Fibroblast of peridontal ligament (primary cell): Measurements from ENCODE around the gene FBXO27.
A peak's percentile ranks its signal among the peaks of the same experiment; 100 is the strongest.
"Not testable (repeated sequence)": the region's sequence is repeated elsewhere in the genome, so short reads cannot be mapped to it uniquely, and the experiment has no call there.

Experiments used
- DNase-seq: peaks from one replicate; pipeline ENCODE4 v3.0.0-alpha.2; 2010; ENCODE audit errors: extremely low read depth

Gene FBXO27

GRCh38 chr19:39045506-39045905 is 13.2 kb upstream of the FBXO27 start:
- no peak for DNase-seq

GRCh38 chr19:39038098-39038497 is 5.7 kb upstream of the FBXO27 start:
- peak; percentile 31 for DNase-seq

- no peak for DNase-seq
These were observed 4.8 kb upstream of the FBXO27 start for GRCh38 chr19:39037194-39037593.

GRCh38 chr19:39036581-39036980 is 4.2 kb upstream of the FBXO27 start:
- no peak for DNase-seq

GRCh38 chr19:39031368-39032062 is 834 bp downstream of the FBXO27 start:
- no peak for DNase-seq

GRCh38 chr19:39030854-39031367 is 1.4 kb downstream of the FBXO27 start:
- no peak for DNase-seq

GRCh38 chr19:39024875-39025641 is 7.3 kb downstream of the FBXO27 start:
- DNase-seq, result no peak

- no peak for DNase-seq
These were observed 11.3 kb downstream of the FBXO27 start for GRCh38 chr19:39021063-39021462.

- DNase-seq, result no peak
These were observed 14.7 kb downstream of the FBXO27 start for GRCh38 chr19:39017646-39018045.

- peak; percentile 21 for DNase-seq
These were observed 15.3 kb downstream of the FBXO27 start for GRCh38 chr19:39017026-39017425.

- peak; percentile 4 for DNase-seq
These were observed 18.3 kb downstream of the FBXO27 start for GRCh38 chr19:39014037-39014436.

- no peak for DNase-seq
These were observed 23.3 kb downstream of the FBXO27 start for GRCh38 chr19:39009001-39009400.

- DNase-seq, result no peak
These were observed 24.2 kb downstream of the FBXO27 start for GRCh38 chr19:39008137-39008536.

GRCh38 chr19:39007096-39007495 is 25.3 kb downstream of the FBXO27 start:
- DNase-seq, result no peak

- no peak for DNase-seq
These were observed 27.9 kb downstream of the FBXO27 start for GRCh38 chr19:39004403-39004802.

- no peak for DNase-seq
These were observed 28.6 kb downstream of the FBXO27 start for GRCh38 chr19:39003796-39004195.

- DNase-seq, result no peak
These were observed 29.2 kb downstream of the FBXO27 start for GRCh38 chr19:39003188-39003587.

- no peak for DNase-seq
These were observed 31.3 kb downstream of the FBXO27 start for GRCh38 chr19:39001041-39001440.

GRCh38 chr19:38997576-38997975 is 34.8 kb downstream of the FBXO27 start:
- DNase-seq, result not testable (repeated sequence)

- DNase-seq, result peak; percentile 49
These were observed 39.1 kb downstream of the FBXO27 start for GRCh38 chr19:38993271-38993670.

- DNase-seq, result peak; percentile 15
These were observed 41.2 kb downstream of the FBXO27 start for GRCh38 chr19:38990949-38991697.

- DNase-seq, result not testable (repeated sequence)
These were observed 42.7 kb downstream of the FBXO27 start for GRCh38 chr19:38989614-38990013.
